Hepatocyte (in vitro differentiated cells): ENCODE measurements around the gene AGBL1.

Source experiments
- EZH2 ChIP-seq: fragments of 200-600 bp; sonication (generic); IDR thresholded peaks from 2 replicates; pipeline ENCODE4 v1.6.1; 2016; ENCODE audit warnings: antibody characterized with exemption, mild to moderate bottlenecking, borderline replicate concordance
- TF ChIP-seq, protein P1 (sequence below): fragments of 200-600 bp; sonication (generic); IDR thresholded peaks from 2 replicates; pipeline ENCODE4 v1.5.1; 2016; ENCODE audit warnings: antibody characterized with exemption, mild to moderate bottlenecking; ENCODE audit not compliant: poor library complexity

DNA sequence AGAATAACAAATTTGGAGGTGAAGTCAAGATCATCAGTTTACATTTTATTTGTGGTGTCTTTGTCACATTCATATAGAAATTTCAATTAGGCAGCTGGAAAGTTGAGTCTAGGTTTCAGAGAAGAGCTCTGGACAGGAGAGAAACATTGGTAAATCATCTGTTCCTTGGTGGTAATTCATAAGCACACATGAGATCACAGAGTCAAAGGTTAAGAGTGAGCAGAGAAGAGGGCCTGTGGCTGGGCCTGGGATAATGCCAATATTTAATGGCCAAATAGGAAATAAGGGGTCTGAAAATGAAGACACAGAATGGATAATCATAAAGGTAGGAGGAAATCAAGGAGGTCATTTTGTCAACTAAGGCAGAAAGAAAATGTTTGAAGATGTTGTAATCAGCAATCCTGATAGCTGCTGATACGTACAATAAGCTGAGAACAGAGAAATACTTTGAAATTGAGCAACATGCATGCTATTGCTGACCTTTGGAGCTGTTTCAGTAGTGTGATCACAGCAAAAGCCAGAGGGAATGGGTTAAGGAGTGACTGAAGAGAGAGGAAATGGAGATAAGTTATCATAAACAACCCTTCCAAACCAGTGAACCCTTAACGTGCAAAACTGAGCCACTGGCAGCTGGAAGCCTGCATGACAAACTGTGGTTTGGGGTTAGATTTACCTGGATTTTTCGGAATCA is 692.8 kb downstream of the AGBL1 start:
- TF ChIP-seq, protein P1, sequence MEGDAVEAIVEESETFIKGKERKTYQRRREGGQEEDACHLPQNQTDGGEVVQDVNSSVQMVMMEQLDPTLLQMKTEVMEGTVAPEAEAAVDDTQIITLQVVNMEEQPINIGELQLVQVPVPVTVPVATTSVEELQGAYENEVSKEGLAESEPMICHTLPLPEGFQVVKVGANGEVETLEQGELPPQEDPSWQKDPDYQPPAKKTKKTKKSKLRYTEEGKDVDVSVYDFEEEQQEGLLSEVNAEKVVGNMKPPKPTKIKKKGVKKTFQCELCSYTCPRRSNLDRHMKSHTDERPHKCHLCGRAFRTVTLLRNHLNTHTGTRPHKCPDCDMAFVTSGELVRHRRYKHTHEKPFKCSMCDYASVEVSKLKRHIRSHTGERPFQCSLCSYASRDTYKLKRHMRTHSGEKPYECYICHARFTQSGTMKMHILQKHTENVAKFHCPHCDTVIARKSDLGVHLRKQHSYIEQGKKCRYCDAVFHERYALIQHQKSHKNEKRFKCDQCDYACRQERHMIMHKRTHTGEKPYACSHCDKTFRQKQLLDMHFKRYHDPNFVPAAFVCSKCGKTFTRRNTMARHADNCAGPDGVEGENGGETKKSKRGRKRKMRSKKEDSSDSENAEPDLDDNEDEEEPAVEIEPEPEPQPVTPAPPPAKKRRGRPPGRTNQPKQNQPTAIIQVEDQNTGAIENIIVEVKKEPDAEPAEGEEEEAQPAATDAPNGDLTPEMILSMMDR = no peak
- no peak for TF ChIP-seq EZH2
